TTC549 (cell line): ENCODE data around the gene PHOSPHO1.

Experiments used
- FAIRE-seq: peaks from 2 replicates; lab custom pipeline; 2012; peaks lifted over from hg19 to GRCh38; lab: Jason Lieb, UNC

PHOSPHO1 gene

DNA sequence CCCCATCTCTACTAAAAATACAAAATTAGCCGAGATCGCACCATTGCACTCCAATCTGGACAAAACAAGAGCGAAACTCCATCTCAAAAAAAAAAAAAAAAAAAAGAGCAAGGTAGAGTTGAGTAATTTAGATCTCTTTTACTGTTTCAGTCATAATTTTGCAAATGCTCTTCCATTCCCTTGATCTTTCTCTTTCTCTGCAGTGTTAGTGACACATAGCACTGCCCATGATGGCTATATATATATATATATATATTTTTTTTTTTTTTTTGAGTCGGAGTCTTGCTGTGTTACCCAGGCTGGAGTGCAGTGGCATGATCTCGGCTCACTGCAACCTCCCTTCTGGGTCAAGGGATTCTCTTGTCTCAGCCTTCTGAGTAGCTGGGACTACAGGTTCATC lies 12.2 kb upstream of the PHOSPHO1 start:
- FAIRE-seq: no peak

DNA sequence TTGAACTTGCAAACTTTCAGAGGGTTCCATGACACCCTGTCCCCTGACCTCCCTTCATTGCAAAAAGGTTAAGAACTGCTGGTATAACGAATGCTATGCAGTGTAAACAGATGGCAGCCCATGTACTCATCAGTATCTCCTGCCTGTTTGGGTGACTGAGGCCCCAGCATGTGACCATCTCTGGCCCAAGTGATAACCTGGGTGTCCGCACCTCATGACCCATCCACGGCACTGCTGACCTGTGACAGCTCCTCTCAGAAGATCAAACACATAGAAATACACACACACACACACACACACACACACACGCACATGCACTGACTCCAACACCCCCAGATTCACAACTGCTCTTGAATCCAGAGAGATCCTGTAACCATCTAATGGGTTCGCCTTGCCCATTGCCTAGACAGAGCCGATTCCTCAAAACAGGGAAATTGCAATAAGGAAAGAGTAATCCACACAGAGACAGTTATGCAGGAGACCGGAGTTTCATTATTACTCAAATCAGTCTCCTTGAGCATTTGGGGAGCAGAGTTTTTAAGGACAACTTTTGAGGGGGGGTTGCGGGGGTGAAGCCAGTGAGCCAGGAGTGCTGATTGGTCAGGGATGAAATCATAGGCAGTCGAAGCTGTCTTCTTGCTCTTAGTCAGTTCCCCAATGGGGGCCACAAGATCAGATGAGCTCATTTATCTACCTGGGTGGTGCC lies 11.3 kb upstream of the PHOSPHO1 start:
- no peak for FAIRE-seq

DNA sequence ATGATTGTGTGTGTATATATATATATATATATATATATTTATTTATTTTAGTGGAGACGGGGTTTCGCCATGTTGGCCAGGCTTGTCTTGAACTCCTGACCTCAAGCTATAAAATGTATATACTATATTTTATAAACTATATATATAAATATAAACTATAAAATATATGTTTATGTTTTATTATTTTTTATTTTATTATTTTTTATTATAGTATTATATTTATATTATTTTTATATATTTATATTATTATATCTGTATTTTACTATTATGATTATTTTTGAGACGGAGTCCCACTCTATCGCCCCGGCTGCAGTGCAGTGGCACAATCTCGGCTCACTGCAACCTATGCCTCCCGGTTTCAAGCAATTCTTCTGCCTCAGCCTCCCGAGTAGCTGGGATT lies 10.5 kb upstream of the PHOSPHO1 start:
- FAIRE-seq: no peak

DNA sequence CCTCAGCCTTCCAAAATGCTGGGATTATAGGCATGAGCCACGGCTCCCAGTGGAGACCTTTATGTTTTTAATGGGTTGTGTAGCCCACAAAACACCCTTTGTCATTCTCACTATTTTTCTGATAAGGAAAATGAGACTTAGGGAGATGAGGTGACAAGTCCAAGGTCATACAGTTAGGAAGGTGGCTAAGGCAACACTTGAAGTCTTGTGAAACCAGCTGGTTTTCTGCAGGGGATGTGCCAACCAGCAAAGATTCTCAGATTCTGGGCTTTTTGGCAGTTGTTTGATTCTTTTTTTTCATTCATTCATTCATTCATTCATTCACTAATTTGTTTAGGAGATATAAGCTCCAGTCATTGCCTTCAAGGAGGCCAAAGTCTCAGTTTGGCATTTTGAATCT lies 10.0 kb upstream of the PHOSPHO1 start:
- FAIRE-seq: no peak

DNA sequence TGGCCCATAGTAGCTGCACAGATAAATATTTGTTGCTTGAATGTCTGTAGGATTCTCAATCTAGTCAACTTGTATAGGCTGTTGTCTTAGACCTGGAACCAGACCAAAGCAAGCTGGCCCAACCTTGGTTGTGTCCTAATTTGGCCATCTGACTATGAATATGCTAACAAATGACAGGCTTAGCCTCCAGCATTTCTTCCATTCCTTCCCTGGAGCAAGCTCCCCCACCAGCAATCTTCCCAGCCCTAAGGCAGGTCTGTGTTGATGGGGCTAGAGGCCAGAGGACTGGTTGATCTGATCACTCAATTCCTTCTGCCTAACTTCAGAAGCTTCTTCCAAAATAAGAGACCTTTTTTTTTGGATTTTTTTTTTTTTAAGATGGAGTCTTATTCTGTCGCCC lies 9.4 kb upstream of the PHOSPHO1 start:
- no peak for FAIRE-seq

DNA sequence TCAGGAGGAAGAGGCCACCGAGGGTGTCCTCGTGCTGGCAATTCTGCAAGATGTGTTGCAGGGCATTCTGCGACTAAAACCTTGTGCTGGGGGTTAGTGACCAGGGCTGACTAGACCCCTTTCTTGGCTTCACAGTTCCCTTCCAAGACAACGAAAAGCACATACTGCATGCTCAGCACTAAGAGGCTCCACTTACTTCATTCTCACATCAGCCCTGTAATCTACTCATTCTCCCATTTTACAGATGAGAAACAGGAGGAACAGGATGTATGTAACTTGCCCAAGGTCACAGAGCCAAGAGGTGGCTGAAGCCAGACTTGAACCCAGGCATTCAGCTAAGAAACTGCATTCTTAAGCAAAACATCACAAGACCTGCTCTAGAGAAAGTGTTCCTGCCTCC lies 5.3 kb upstream of the PHOSPHO1 start:
- FAIRE-seq: no peak

DNA sequence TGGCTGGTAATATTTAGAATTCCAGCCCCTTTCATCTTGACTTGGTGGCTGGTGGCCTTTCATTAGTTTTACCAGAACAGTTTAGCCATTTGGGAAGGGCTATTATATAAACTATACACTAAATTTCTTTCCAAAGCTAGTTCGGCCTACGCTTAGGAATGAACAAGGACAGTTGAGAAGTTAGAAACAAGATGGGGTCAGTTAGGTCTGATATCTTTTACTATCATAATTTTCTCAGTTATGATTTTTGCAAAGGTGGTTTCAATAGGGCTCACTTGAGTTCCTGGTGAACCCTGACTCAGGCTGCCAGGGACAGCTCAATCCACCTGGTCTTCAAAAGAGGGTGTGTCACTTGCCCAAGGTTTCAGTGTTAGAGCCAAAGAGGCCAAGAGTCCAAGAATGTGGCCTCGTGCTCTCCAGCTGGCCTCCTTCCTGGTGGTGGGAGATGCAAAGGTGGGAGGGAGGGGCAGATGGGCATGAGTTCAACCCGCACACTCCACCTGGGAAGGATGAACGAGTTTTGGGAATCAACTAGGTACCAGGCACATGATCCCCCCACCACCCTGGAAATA lies 4.0 kb upstream of the PHOSPHO1 start:
- FAIRE-seq: no peak

DNA sequence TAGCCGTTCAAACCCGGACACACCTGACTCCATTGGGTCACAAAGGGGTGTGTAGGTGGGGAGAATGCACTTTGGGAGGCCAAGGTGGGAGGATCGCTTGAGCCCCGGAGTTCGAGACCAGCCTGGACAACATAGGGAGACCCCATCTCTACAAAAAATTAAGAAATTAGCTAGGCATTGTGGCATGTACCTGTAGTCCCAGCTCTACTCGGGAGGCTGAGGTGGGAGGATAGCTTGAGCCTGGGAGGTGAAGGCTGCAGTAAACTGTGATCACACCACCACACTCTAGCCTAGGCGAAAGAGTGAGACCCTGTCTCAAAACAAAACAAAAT lies 942 bp upstream of the PHOSPHO1 start:
- FAIRE-seq: no peak

DNA sequence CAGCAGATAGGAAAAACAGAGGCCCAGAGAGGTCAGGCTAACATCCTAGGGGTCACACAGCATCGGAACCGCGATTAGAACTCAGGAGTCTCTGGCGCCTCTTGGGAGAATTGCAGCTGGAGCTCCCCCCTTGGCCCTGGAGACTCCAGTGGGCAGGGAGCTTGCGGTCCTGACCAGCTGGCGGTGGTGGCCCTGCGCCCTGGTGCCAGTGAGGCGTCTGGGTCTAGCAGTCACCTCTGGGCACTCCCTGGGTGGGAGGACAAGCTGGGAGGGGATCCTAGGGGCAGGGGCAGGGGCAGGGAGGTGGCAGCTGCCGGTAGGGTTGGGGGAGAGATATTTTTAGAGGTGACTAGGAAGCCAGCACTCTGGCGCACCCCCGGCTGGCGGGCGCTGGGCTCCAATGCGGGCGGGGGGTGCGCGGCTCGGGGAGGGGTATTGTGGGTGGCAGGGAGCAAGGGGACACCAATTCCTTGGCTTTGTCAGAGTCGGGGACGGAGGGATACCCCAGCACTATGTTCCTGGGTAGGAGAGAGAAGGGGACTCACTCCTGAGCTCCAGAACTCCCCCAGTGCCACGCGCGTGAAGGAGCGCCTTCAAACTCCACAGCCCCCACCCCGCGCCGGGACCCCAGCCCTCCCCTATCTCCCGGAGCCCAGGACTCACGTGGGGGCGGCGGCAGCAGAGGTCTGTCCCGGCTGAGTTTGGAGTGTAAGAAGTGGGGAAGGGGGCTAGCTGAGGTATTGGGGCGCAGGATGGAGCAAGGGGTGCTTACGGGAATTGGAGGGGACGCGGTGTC lies 584 bp downstream of the PHOSPHO1 start:
- no peak for FAIRE-seq

DNA sequence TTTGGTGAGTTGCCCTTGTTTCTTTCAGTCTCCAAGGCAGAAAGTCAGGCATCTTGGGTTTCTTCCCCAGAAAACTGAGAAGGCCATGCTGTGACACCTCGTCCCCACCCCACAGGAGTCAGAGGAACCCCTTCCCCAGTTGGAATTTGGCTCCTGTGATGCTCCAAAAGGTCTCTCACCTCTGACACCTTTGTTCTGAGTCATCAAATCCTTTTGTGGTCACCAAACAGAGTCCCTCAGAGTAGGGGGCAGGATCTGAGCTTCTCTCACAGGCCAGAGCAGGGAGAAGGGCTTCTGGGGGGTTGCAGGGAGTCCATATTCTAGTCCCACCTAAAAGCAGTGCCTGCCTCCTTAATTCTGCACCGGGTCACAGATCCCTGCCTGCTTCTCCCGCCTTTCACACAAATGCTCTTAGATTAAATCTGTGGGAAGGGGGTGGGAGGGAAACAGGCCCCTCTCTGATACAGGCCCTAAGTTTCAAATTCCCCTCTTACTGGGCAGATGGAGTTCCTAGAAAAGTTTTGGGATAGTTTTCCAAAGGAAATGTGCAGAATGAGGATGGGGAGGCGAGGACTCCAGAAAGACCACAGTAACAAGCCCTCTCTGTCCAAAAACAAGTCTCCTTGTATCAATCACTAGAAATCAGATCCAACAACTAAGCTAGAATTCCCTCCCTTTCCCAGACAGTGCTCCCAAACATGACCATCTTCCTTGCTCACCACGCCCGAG lies 1.3 kb downstream of the PHOSPHO1 start:
- FAIRE-seq: no peak

DNA sequence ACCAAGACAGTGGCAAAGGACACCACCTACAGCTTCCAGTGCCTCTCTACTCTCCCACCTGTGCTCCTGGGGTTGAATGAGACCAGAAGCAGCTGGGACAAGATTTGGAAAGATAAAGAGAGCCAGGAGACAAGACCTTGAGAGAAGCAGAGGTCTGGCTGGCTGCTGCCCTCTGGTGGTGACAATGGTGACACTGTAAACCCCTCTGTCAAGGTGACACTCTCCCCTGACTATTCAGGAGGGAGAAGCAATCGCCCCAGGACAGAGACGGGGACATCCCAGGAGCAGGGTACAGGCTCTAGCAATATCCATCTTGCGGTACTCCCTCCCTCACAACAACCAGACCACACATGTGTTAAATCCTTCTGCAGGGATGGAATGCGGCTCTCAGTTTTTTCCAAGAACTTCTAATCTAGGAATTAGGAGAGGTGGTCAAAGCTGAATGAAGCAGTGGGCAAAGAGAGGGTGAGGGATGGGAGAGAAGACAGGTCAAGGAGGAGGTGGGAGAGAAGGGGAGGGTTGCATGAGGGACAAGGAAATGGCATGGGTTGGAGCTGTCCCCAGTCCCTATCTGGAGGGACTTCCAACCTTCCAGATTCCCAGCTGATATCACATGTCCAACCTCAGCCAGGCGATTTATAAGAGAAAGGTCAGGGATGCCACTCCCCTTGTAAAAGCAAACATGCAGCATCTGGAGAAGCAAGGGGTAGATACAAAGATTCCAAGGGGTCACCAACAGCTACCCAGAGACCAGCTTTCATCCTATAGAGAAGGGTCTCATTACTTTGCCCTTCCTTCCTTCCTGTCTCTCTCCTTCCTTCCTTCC lies 2.9 kb downstream of the PHOSPHO1 start:
- FAIRE-seq: no peak

DNA sequence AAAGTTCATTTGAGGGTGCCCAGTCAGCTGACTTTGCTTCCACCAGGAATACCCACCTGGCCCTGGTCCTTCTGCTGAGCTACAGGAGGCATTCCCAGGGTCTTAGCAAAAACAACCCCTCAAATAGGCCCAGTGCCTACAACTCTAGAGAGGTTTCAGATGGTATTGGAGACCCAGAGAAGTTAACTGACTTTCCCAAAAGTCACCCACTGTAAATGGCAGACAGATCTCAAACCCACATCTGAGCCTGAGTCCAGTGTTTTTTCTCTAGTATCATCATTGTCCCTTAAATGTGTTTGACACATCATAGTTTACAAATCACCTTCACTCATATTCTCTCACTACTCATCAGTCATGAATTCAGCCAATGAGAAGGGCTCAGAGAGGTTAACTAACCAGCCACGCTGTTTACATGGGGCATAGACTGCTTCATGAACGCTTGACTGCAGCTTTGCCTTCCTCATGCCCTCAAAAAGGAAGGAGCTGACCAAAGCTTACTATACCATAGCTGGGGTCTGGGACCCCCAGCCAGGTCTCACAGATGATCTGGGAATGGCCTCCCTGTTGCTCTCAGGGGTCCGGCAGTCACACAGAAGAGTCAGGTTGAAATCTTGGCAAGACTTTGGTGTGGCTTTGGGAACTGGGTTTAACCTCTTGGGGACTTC lies 3.7 kb downstream of the PHOSPHO1 start:
- no peak for FAIRE-seq

DNA sequence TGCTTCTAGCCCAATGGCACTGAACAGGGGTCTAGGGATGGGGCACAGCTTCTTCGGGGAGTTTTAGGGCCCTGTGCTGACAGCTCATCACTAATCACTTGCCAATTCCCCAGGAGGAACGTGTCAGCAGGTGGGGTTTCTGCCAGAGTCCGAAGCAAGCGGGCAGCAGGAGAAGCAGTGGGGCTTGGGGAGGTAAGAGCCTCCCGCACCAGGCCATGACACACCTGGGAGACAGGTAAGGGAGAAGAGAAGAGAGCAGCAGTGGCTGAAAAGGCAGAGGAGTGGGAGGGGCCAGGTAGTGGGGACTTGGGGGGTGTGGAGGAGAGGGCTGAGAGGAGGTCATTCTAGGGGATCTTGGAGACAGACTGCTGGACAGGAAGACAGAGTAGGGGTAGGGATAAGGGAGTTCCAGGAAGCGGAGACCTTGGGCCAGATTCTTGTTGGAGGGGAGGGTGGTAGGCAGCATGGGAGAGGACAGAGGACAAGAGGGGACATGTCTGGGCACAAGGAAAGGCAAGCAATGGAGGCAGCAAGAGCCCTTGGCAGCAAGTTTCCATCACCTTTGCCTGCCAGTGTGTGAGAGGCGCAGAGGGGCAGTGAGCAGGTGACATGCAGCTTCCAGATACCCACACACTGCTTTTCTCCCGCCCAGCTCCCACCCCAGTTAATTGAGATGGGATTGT lies 4.9 kb downstream of the PHOSPHO1 start:
- no peak for FAIRE-seq

DNA sequence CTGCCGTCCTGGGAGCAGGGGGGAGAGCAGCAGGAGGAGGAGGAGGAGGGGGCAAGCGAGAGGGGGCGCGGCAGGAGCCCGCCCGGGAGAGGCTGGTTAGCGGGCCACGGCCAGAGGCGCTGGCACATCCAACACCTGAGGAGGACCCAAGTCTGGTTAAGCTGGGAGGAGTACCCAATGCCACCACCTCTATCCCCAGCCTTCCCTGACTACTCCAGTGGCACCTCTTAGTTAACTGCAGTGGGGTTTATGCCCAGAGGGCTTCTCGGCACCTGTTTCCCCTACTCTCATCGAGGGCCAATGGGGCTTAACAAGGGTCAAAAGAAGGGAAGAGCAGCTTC lies 5.6 kb downstream of the PHOSPHO1 start:
- no peak for FAIRE-seq

DNA sequence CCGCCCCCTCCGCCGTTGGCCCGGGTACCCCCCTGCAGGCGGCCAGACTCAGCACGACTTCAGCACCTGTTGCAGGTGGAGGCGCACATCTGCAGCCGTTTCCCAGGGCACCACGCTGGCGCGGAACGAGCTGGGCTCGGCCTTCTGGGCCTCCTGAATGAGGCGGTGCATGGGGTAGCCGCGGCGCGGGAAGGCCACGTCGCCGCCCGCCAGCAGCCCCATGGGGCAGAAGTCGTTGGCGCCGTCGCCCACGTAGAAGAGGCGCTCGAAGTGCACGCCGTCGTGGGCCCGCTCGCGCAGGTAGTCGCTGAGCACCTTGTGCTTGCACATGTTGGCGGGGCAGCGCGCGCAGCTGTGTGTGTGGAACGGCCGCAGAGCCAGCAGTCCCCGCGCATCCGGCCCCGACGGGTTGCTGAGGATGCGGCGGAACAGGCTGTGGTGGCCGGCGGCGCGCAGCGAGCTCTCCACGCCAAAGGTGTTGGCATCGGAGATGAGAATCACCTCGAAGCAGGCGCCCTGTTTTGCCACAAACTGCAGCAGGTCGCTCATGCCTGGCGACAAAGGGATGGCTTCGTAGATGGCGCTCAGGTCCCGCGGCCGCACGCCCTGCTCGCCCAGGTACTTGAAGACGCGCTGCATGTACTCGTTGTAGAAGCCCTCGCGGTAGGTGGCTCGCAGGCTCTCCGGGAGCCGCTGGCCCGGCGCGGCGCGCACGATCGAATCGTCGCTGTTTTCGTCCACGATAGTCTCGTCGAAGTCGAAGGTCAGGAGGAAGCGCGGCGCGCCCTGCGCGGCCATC lies 6.2 kb downstream of the PHOSPHO1 start:
- no peak for FAIRE-seq

DNA sequence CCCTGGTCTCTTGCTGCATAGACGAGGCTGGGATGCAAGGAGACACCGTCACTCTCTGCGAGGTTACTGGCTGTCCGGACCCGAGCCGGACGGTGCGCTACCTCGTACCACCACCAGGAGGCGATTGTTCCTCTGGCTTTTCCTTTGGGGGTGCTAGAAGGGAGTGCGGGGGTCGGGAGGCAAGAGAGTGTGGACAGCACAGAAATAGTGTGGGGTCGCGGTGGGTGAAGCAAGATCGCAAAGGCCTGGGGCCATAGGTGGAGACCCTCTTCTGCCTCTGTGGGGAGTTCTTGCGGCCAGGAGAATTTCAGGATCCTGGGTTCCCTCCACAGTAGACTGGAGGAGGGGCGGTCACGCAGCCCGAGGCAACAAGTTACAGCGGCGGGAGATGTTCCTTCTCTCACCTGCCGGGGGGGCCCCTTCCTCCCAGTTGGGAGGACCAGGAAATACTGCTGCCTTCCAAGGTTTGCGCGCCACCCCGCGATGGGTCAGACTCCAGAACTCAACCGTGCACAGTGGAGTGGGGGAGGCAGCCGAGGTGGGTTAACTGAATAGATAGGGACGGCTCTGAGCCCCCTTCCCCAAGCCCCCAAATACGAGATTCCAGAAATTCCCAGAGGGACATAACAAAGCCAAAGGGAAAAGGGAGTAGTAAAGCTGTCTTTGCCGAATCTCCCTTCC lies 6.9 kb downstream of the PHOSPHO1 start:
- FAIRE-seq: no peak

DNA sequence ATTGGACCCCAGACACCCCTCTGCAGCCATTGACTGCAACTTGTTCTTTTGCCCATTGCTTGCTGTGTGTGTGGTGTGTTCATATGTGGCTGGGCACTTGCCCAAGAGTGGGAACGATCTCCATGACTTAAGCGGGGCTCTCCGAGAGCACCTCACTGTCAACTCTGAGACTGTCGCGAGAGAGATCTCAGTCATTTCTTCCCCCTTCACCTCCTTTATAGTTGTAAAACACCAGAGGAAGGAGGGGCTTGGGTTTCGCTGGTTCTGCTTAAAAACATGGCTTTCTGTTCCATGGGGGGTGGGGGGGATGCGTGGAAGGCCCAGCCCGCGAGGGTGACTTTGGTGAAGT lies 7.4 kb downstream of the PHOSPHO1 start:
- FAIRE-seq: no peak

DNA sequence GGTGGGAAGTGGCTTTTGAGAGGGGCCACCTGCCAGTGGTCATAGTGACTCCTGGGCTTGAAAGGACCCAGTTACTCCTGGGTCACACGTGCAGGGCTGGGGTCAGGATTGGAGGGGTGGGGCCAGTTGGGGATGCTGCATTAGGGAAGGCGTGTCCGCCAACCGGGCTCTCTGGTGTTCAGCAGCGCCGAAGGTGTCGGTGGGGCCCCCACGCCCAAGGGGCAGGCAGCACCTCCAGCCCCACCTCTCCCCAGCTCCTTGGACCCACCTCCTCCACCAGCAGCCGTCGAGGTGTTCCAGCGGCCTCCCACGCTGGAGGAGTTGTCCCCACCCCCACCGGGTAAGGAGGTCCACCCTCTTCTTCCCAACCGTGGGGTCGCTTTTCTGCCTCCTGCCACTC lies 10.6 kb downstream of the PHOSPHO1 start:
- FAIRE-seq: no peak

DNA sequence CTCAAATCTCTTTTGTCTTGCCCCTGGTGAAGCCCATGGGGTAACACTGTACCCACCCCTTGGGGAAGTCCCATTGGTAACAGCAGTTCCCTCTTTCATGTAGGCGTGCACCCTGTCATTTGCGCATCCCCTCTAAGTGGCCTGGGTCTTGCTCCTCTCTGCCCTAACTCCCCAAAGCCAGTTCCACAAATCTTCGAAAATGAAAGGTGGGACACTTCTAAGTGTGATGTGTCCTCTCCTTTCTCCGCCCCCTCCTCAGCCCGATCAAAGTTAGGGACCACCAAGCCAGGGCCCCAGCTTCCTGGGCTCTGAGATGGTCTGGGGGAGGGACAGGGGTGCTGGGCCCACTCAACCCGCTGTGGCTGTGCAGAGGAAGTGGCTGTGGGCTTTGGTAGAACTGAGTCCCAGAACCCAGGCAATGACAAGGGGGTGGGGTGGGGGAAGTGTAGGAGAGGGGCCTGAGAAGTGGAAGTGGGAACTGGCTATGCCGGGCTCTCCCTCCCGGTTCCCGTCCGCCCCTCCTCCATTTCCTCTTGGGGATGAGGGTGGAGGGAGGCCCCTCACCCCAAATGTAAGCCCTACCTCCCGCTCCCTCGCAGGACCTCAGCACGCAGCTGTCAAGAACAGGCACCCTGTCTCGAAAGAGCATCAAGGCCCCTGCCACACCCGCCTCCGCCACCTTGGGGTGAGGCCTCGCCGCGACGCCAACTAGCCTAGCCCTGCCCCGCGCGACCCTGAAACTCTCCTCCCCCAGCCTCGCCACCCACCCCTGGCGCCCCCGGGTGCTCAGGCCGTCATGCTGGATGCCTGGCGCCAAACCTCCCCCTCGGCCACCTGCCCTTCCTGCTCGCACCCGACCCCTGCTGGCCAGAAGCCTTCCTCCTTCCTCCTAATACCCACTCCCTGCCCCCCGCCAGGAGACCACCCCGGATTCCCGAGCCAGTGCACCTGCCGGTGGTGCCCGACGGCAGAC lies 11.4 kb downstream of the PHOSPHO1 start:
- no peak for FAIRE-seq
